Muscle of arm (tissue), 12 donors: ENCODE results near the gene HOXA3. TPM values are rescaled to one million over a fixed set of nuclear protein-coding genes. Genes with fewer than 3 reads are reported as not detected.

Source experiments
- DNase-seq: peaks from one replicate; pipeline ENCODE4 v3.0.0-alpha.2; 2013
- polyA plus RNA-seq, 12 donors: library from polyadenylated mRNA; unstranded; fragments of 120-200 nt; gene quantifications; one replicate each; pipeline ENCODE4 v1.2.1, GENCODE V29; 2013; ENCODE audit not compliant: insufficient read length in 12 of 12

HOXA3 gene
- polyA plus RNA-seq, 12 donors: 6.8 to 48.8 (median 12.9) TPM; not detected in 1

DNA sequence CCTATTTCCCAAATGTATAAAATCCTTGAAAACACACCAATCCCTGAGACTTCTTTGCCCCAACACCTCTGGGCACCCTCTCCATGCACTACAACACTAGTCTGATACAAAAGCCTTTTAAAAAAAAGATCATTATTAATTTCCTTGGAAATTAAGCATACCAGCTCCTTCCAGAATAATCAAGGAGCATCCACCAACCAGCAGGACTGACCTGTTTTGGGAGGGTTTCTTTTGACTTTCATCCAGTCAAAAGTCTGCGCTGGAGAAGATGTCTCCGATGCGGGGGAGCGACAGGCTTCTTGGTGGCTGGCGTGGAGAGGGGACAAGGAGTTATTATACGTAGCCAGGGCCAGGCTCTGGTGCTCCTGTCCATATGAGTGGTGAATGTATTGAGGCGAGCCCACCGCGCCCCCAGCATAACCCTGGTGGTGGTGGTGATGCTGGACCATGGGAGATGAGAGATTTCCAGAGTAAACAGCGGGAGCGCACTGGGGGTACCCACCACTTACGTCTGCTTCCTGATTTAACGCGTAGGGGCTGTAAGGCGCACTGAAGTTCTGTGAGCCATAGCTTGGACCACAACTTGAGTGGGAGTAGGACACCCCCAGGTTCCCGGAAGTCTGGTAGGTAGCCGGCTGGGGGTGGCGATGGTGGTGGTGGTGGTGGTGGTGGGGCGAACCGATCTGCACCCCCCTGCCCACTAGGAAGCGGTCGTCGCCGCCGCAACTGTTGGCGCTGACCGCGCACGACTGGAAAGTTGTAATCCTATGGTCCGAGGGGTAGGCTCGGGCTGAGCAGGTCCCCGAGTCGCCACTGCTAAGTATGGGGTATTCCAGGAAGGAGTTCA, 57.1 kb downstream of the HOXA3 start:
- no peak for DNase-seq

DNA sequence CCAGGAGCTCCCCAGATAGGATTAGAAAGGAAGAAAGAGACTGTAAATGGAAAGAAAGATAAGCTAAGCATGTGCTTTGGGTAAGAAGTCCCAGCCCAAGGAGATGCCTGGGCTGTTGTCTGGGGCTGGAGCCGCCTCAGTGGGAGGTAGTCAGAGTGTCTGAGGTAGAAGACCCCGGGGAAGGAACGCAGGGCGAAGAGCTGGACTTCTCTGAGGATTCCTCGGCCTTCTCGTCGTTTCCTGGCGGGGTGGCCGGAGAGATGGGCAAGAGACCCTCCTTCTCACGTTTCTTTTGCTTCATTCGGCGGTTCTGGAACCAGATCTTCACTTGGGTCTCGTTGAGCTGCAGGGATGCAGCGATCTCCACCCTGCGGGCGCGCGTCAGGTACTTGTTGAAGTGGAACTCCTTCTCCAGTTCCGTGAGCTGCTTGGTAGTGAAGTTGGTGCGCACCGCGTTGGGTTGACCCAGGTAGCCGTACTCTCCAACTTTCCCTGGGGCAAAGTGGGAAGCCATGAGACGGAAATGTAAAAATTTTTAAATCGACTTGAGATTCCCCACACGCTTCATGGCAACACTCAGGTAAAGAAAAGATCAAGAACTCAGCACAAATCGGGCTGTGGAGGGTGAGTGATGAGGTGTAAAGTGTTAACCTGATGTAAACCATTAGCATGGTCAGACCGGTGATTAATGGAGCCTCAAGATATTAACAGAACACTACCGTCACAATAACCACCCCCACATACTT, 57.9 kb downstream of the HOXA3 start:
- no peak for DNase-seq

DNA sequence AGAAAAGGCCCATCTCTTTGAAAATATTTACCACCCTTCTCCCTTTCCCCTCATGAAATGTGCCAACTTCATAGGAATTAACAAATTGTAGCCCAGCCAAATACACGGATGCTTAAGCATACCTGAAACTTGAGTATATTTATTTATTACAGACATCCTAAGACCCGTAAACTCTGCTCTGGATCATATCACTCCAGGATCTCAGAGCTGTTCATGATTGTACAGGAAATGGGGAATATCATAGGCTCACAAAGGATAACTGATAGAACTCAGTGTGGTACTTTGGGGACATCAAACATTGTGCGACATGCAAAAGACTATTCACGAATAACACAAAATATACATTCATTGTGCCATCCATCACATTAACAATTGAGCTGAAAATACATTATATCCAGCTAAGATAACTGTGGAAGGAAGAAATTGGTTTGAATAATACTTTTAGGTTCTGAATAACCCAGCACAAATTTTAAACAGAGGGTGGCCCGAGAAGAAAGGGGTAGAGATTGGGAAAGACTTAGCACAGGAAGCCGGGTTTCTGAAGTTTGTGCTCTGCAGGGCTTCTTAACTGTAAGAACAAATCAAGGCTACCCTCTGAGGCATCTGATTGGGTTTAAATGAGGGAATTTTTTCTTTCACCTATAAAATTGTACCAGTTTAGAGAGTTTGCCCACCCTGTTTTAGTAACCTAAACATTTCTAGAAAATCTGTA, 59.0 kb downstream of the HOXA3 start:
- DNase-seq: no peak

DNA sequence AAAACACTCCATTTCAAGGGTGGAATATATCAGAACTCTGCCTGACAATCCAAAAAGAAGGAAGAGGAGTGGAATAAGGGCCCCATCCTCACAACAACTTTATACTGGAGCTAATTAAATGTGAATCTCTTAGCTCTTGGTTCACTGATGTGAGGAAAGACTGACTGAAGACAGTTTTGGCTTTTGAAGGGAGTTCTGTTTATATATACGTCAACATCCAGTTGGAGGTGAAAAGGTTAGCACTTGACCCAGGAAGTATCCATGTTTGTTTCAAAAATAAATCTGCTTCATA, 59.6 kb downstream of the HOXA3 start:
- DNase-seq: no peak

DNA sequence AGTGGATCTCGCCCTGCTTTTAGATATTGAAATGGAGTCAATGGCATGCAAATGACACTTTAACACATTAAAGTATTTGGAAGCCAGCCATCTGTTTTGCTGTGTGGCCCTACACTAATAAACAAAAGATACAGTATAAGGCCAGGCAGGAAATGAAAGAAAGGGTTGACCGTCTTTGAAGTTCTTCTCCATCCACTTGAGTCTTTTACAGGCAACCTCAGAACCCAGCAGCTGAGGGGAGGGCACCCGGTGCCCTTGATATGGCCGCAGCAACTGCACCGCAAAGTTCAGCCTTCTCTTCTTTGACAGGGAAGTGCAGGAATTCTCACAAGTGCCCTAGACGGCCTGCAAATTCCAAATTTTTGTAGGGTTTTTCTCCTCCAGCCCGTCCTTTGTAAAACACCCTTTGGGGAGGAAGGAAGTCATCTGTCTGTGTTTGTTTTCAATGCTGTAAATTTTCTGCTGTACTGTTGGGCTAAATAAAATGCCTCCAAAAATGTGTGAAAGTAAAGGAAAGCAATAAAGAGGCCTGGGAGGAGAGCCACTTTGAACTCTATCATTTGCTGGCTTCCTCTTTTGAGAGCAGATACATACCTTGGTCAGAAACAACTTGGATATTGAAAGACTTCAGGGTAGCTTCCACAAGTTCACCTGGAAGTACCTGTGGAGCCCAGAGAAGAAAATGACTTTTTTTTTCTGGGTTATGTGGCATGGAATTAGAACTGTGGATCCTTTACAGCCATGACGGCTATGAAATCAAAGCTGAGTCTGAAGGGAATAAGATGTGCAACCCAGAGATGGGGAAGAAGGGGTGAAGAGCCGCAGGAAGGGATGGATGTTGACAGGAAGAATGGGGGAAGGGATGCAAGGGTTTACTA, 60.2 kb downstream of the HOXA3 start:
- DNase-seq: no peak

DNA sequence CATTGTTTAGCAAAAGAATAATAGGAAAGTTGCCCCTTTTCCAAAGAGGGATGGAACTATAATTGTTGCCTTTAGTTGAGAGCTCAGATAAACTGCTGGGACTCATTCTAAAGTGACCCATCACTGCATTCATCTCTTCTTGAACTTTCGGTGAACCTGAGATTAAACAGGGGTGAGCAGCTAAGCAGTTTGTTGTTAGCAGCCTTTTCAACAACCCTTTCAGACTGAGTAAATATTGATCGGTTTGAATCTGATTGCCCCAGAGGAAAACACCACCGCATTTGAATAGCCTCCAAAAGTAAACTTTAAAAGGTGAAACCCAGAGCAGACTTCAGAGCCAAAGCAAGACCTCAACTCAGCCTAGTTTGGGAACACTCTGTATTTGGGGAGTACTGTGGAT, 61.3 kb downstream of the HOXA3 start:
- no peak for DNase-seq

DNA sequence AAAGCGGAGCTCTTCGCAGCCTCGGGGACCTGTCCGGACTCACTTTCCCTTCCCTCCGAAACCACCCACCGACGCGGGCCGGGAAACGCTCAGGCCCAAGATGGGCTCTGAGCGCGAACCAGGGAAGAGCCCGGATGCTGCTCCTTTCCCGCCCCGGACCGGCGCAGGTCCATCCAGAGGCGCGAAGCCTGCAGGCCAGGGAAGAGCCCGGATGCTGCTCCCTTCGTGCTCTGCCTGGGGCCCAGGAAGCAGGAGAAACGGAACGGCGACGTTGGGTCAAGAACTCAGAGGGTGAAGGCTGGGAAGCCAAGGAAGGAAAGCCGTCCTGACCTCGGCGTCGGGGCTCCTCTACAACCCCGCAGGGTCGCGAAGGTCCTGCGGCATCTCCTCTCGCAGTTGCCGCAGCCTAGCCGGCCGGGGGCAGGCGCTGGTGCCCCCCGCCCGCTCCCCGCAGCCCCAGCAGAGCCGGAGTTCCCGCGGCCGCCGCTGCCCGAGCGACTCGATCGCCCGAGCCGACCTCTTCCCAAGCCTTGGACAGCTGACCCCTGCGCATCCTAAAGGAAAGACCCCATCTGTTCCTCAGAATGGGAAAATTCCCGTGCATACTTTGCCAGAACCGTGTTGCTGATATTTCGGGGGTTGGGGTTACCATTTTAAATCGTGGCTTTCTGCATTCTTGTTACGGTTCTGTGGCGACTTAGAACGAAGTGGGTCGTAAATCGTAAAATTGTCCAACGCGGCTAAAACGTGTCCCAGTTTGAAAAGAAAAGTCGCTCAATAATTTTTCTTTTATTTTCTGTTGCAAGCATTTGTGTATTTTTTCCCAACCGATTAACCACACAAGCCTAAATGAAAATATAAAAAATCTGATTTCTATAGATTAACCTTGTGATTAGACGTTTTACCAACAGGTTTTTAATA, 64.1 kb downstream of the HOXA3 start:
- no peak for DNase-seq

DNA sequence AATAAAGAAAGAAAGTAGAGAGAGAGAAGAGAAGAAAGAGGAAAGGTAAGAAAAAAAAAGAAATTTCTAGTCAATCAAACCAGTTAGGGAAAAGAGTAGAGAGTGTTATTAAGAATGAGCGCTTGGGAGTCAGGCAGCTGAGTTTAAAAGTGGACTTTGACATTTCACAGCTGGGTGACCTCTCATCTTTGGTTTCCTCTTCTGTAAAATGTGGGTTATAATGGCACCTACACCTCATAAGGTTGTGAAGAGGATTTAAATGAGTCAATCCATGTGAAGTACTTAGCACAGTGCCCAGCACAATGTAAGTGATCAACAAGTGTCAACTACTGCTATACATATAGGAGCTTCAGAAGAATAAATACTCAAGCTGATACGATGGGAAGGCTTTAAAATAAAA, 68.7 kb downstream of the HOXA3 start:
- no peak for DNase-seq

DNA sequence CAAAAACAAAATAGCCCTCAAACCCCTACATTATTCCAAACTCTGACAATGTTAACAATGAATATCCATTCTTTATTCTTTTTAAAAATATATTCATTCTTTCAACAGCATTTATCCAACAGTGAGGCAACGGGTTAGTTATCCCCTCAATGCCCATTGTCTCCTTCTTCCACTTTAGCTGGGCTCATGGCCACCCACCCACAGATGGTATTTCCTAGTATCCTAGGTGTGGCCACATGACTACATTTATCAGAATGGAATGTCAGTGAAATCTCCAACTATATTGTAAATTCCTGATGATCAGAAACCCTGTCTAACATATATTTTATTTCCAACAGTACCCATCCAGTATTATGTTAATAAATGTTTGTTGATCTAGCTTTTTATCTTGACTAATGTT, 70.2 kb downstream of the HOXA3 start:
- DNase-seq: no peak

DNA sequence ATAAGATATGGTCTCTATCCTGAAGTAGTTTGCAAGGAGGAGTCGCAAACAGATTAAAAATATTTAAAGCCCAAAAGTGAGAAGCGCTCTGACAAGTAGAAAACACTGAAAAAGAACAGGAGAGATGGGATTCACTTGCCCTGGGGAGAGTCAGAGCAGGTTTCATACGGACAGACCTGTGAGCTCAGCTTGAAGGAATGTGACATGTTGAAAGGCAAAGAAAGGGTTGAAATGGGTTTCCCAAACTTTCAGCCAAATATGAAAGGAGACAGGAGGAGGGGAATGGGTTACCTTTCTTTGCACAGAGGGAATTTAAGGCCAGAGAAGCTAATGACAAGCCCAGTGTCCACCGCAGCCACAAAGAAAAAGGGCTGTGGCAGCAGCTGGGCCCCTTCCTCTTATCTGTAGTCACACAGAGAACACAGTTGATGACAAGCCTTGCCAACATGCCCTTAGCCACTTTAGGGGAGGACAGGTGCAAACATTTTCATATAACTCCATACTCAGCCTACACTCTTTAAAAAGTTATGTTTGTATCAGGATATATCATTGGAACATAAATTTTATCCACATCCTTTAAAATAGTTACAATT, 71.4 kb downstream of the HOXA3 start:
- no peak for DNase-seq

DNA sequence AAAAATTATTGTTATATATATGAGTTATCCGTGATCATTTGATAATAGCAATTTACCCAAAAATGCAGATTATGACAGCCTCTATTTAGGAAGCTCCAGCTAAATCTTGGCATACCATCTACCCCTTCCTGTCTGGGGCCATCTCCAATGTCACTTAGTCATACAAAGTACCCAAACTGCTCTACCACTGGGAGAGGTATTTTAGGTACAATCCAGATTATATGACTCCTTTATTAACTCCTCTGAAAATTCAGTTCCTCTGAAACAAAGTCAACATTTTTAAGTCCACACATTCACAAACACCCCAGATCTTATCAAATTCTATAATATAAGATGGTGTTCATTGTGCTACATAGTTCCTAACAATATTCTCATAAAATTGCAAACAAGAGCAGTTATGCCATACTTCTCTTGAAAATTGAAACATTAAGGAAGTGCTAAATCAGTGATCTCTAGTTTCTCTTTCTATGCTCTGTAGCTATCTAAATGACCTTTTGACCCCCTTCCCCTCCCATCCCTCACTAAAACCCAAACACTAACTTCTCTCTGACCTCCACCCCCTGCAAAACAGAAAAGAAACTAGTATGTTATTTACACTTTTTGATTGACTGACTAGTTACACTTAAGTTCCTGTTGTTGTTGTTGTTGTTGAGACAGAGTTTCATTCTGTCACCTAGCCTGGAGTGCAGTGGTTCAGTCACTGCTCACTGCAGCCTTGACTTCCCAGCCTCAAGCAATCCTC, 73.0 kb downstream of the HOXA3 start:
- DNase-seq: no peak

DNA sequence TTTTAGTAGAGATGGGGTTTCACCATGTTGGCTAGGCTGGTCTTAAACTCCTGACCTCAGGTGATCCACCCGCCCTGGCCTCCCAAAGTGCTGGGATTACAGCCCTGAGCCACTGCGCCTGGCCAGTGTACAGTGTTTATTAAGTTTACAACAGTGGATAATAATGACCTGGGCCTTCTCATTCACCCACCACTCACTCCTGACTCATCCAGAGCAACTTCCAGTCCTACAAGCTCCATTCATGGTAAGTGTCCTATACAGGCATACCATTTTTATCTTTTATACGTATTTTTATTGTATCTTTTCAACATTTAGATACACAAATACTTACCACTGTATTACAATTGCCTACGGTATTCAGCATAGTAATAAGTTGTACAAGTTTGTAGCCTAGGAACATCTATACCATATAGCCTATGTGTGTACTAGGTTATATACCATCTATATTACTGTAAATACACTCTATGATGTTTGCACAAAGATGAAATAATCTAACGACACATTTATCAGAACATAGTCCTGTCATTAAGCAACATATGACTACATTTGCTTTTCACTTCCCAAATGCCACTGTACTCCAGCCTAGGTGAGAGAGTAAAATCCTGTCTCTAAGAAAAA, 73.7 kb downstream of the HOXA3 start:
- DNase-seq: no peak

DNA sequence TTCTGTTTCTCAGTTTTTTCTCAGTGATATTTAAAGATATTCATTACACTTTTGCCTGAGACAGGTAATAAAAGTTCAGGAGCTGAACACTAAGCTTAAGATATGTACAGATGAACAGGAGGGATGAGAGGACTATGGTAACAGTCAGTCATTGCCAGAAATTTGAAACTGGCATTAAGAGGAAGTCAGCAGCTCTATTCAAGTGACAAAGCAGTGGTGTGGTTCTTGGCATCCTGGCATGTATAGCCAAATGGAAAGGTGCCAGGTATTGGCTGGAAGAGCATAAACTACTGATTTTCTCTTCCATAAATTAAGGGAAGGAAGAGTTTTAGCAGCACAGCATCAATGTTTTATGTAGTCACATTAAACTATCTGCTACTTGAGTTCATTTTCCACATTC, 79.3 kb downstream of the HOXA3 start:
- DNase-seq: no peak

DNA sequence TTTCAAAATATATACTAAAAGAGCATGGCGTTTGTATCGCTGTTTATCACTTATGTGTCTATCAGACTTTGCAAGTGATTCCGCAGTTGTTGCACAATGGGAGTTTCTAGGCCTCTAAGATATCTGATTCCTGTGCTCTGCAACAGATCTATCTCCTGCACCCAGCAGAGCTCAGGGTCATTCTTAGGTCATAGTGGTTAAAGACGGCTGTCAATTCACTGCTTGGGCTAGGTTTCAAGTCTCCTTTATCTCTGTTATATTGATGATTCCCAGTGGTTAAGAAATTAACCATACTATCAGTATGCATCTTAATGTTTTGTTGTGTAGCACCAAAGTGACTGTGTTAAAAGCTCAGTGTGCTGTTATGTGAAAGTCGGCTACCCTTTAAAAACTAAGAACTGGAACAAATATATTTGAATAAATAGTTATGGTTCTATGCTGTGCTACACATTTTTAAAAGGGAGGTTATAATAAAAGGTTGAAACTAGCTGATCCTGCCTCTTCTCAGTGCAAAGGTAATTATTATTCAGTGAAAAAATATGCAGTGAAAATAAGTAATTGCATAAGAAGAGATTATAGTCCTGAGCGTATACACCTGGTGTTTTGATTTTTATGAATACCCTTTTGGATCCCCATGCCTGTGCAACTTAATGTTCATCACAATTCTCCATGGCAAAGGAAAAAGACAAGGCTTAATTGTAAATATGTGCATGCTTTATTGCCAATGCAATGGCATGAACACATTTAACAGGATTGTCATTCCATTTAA, 80.6 kb downstream of the HOXA3 start:
- DNase-seq: no peak

DNA sequence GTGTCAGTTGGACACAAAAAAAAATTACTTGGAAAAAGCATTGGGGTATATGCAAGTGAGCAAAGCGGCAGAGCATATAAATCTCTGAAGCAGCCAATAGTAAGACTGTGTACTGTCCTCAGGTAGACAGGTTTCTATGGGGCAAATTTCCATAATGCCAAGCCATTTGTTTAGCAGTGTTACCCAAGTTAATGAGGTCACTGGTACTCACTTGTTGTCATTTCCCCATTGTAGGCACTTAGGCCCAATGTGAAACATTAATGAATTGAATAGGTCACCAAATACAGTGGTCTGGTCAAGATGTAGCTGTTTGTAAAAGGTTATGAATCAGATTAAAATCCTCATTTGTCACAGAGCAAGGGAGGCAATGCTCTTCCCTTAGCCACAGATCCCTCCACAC, 84.1 kb downstream of the HOXA3 start:
- DNase-seq: no peak

DNA sequence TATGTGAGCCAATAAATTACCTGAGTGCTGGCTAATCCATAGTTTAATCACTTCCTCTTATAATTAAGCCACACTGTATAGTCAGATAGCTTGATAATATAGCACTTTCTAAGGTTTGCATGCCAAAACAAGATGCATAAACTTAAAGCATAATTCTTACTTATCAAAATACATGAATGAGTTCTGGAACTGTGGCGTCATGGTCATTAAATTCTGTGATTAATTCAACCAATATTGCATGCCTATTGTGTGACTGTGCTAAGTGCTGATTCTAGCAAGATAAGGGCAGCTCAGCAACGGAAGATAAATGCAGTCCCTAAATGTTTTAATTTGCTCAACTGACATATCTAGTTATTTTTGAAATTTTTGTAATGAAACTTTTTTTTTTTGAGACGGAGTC, 86.2 kb downstream of the HOXA3 start:
- no peak for DNase-seq

DNA sequence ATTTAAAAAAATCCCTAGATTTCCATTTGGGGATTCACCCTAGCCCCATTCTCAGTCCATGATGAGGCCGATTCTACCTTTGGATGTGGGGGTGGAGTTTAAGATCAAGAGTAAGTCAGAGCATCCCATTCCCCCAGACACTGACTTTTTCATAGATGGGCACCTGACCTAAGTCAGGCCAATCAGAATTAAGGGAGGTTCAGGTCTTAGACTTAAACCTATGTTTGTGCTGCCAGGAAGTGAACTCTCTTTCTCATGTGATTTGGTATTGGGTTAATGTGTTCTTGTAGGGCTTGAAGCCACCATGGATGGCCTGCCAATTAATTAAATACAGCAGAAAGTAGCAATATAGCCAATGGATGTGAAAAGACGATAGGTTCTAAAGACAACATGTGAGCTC, 86.7 kb downstream of the HOXA3 start:
- no peak for DNase-seq

DNA sequence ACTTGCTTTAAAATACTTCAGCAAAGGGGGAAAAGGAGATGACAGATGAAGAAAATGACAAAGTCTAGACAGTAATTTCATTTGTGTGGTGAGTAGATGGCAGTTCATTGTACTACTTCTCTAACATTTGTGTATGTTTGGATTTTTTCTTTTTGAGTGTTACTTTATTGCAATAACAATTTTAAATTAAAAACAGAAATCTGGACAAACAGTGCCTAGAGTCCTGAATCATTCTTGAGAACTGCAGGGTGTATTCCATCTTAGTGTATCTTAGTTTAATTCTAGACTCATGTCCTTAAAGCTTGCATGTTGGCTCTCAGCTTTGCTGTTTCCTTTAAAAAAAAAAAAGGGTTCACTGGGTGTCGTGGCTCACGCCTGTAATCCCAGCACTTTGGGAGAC, 87.7 kb downstream of the HOXA3 start:
- no peak for DNase-seq
